GM21529 (cell line): ENCODE data around the gene CRCP.
"Not testable (repeated sequence)": the region's sequence is repeated elsewhere in the genome, so short reads cannot be mapped to it uniquely, and the experiment has no call there.

Experiments
- ATAC-seq: cut with Tn5 transposase; IDR thresholded peaks from one replicate; pipeline ENCODE4 v1.9.1; 2021; ENCODE audit not compliant: unreplicated experiment

CRCP gene

GRCh38 chr7:66152371-66153191 is 37.9 kb downstream of the CRCP start:
- ATAC-seq: no peak

GRCh38 chr7:66153691-66154090 is 39.0 kb downstream of the CRCP start:
- no peak for ATAC-seq

- ATAC-seq: not testable (repeated sequence)
Observed at GRCh38 chr7:66156035-66156434, 41.4 kb downstream of the CRCP start.

GRCh38 chr7:66157060-66157459 is 42.4 kb downstream of the CRCP start:
- ATAC-seq: no peak

- no peak for ATAC-seq
Observed at GRCh38 chr7:66162622-66163021, 48.0 kb downstream of the CRCP start.

- ATAC-seq: no peak
Observed at GRCh38 chr7:66163186-66163610, 48.6 kb downstream of the CRCP start.

GRCh38 chr7:66164356-66164755 is 49.7 kb downstream of the CRCP start:
- ATAC-seq: no peak

GRCh38 chr7:66167773-66168387 is 53.2 kb downstream of the CRCP start:
- ATAC-seq: no peak

GRCh38 chr7:66169616-66170015 is 55.0 kb downstream of the CRCP start:
- no peak for ATAC-seq

GRCh38 chr7:66170309-66171231 is 55.9 kb downstream of the CRCP start:
- ATAC-seq: no peak

- not testable (repeated sequence) for ATAC-seq
Observed at GRCh38 chr7:66172536-66173401, 58.1 kb downstream of the CRCP start.

GRCh38 chr7:66173856-66174255 is 59.2 kb downstream of the CRCP start:
- no peak for ATAC-seq

- ATAC-seq: not testable (repeated sequence)
Observed at GRCh38 chr7:66175006-66175405, 60.4 kb downstream of the CRCP start.

- no peak for ATAC-seq
Observed at GRCh38 chr7:66176914-66177313, 62.3 kb downstream of the CRCP start.

GRCh38 chr7:66178258-66178657 is 63.6 kb downstream of the CRCP start:
- no peak for ATAC-seq

- ATAC-seq: no peak
Observed at GRCh38 chr7:66181329-66181728, 66.7 kb downstream of the CRCP start.

GRCh38 chr7:66181845-66182244 is 67.2 kb downstream of the CRCP start:
- no peak for ATAC-seq

- ATAC-seq: no peak
Observed at GRCh38 chr7:66182920-66183319, 68.3 kb downstream of the CRCP start.

GRCh38 chr7:66183700-66184099 is 69.1 kb downstream of the CRCP start:
- ATAC-seq: no peak

- no peak for ATAC-seq
Observed at GRCh38 chr7:66185680-66186187, 71.1 kb downstream of the CRCP start.
